ENCODE results near the gene GYPA.
"Not testable (repeated sequence)": the region's sequence is repeated elsewhere in the genome, so short reads cannot be mapped to it uniquely, and the experiment has no call there.

GYPA gene

GRCh38 chr4:144129336-144129875, 11.1 kb downstream of the GYPA start:
- H2AFZ ChIP-seq (ENCODE audit: low read depth); H3K4me2 ChIP-seq; H3K9ac ChIP-seq; H3K36me3 ChIP-seq (ENCODE audit: insufficient read depth); H3K79me2 ChIP-seq (ENCODE audit: insufficient read depth, low read depth); H3K4me3 ChIP-seq (IDR thresholded peaks at IDR 0.05; ENCODE audit: insufficient read depth, low read depth, low read length); H3K27ac ChIP-seq; H3K27me3 ChIP-seq (ENCODE audit: insufficient read depth, low read depth); H3K4me1 ChIP-seq (ENCODE audit: low read depth, poor library complexity, severe bottlenecking); H4K20me1 ChIP-seq (ENCODE audit: insufficient read depth): not testable (repeated sequence)

- not testable (repeated sequence) for H3K4me3 ChIP-seq (IDR thresholded peaks at IDR 0.05; ENCODE audit: insufficient read depth, low read depth, low read length); H3K4me1 ChIP-seq (ENCODE audit: low read depth, poor library complexity, severe bottlenecking); H3K27ac ChIP-seq; H4K20me1 ChIP-seq (ENCODE audit: insufficient read depth); H3K9ac ChIP-seq; H3K36me3 ChIP-seq (ENCODE audit: insufficient read depth); H3K79me2 ChIP-seq (ENCODE audit: insufficient read depth, low read depth); H2AFZ ChIP-seq (ENCODE audit: low read depth); H3K4me2 ChIP-seq; H3K27me3 ChIP-seq (ENCODE audit: insufficient read depth, low read depth)
Observed at GRCh38 chr4:144128709-144129320, 11.7 kb downstream of the GYPA start.

GRCh38 chr4:144125109-144125508, 15.4 kb downstream of the GYPA start:
- not testable (repeated sequence) for H3K79me2 ChIP-seq (ENCODE audit: insufficient read depth, low read depth); H3K9ac ChIP-seq; H3K4me2 ChIP-seq; H3K36me3 ChIP-seq (ENCODE audit: insufficient read depth); H2AFZ ChIP-seq (ENCODE audit: low read depth); H3K4me3 ChIP-seq (IDR thresholded peaks at IDR 0.05; ENCODE audit: insufficient read depth, low read depth, low read length); H3K27me3 ChIP-seq (ENCODE audit: insufficient read depth, low read depth); H4K20me1 ChIP-seq (ENCODE audit: insufficient read depth); H3K4me1 ChIP-seq (ENCODE audit: low read depth, poor library complexity, severe bottlenecking); H3K27ac ChIP-seq

GRCh38 chr4:144123982-144124635, 16.4 kb downstream of the GYPA start:
- H3K36me3 ChIP-seq (ENCODE audit: insufficient read depth); H2AFZ ChIP-seq (ENCODE audit: low read depth); H3K27ac ChIP-seq; H3K4me3 ChIP-seq (IDR thresholded peaks at IDR 0.05; ENCODE audit: insufficient read depth, low read depth, low read length); H3K4me1 ChIP-seq (ENCODE audit: low read depth, poor library complexity, severe bottlenecking); H4K20me1 ChIP-seq (ENCODE audit: insufficient read depth); H3K9ac ChIP-seq; H3K4me2 ChIP-seq; H3K27me3 ChIP-seq (ENCODE audit: insufficient read depth, low read depth); H3K79me2 ChIP-seq (ENCODE audit: insufficient read depth, low read depth): not testable (repeated sequence)

- not testable (repeated sequence) for H4K20me1 ChIP-seq (ENCODE audit: insufficient read depth); H3K36me3 ChIP-seq (ENCODE audit: insufficient read depth); H3K4me3 ChIP-seq (IDR thresholded peaks at IDR 0.05; ENCODE audit: insufficient read depth, low read depth, low read length); H2AFZ ChIP-seq (ENCODE audit: low read depth); H3K27ac ChIP-seq; H3K9ac ChIP-seq; H3K4me1 ChIP-seq (ENCODE audit: low read depth, poor library complexity, severe bottlenecking); H3K79me2 ChIP-seq (ENCODE audit: insufficient read depth, low read depth); H3K4me2 ChIP-seq; H3K27me3 ChIP-seq (ENCODE audit: insufficient read depth, low read depth)
Observed at GRCh38 chr4:144123269-144123668, 17.2 kb downstream of the GYPA start.

- not testable (repeated sequence) for H3K4me3 ChIP-seq (IDR thresholded peaks at IDR 0.05; ENCODE audit: insufficient read depth, low read depth, low read length); H3K79me2 ChIP-seq (ENCODE audit: insufficient read depth, low read depth); H3K9ac ChIP-seq; H2AFZ ChIP-seq (ENCODE audit: low read depth); H3K4me1 ChIP-seq (ENCODE audit: low read depth, poor library complexity, severe bottlenecking); H4K20me1 ChIP-seq (ENCODE audit: insufficient read depth); H3K27ac ChIP-seq; H3K4me2 ChIP-seq; H3K27me3 ChIP-seq (ENCODE audit: insufficient read depth, low read depth); H3K36me3 ChIP-seq (ENCODE audit: insufficient read depth)
Observed at GRCh38 chr4:144119752-144120151, 20.8 kb downstream of the GYPA start.

GRCh38 chr4:144115519-144115918, 25.0 kb downstream of the GYPA start:
- H3K4me2 ChIP-seq = peak overlapping the region; percentile 40
- peak overlapping the region; percentile 22; the same call in 1 of the 2 replicates for H2AFZ ChIP-seq (ENCODE audit: low read depth)

More at GRCh38 chr4:144115519-144115918, 25.0 kb downstream of the GYPA start:
- no peaks in the 10 kb centered on the region for H4K20me1 ChIP-seq (ENCODE audit: insufficient read depth)
- H3K36me3 ChIP-seq (ENCODE audit: insufficient read depth) = no peaks in the 10 kb centered on the region
- TF ChIP-seq CTCF (conservative IDR thresholded peaks at IDR 0.05; ENCODE audit: low read depth, low read length) = no peak
- H3K9ac ChIP-seq = no peak overlapping the region
- H3K27me3 ChIP-seq (ENCODE audit: insufficient read depth, low read depth) = no peaks in the 10 kb centered on the region
- H3K27ac ChIP-seq = no peak overlapping the region
- H3K79me2 ChIP-seq (ENCODE audit: insufficient read depth, low read depth) = no peaks in the 10 kb centered on the region
- H3K4me3 ChIP-seq (IDR thresholded peaks at IDR 0.05; ENCODE audit: insufficient read depth, low read depth, low read length) = no peak overlapping the region
- H3K4me1 ChIP-seq (ENCODE audit: low read depth, poor library complexity, severe bottlenecking) = peaks cover 10% of the 10 kb centered on the region

Data from KMS-11 (cell line).